ENCODE measurements around the gene COL18A1.

DNA sequence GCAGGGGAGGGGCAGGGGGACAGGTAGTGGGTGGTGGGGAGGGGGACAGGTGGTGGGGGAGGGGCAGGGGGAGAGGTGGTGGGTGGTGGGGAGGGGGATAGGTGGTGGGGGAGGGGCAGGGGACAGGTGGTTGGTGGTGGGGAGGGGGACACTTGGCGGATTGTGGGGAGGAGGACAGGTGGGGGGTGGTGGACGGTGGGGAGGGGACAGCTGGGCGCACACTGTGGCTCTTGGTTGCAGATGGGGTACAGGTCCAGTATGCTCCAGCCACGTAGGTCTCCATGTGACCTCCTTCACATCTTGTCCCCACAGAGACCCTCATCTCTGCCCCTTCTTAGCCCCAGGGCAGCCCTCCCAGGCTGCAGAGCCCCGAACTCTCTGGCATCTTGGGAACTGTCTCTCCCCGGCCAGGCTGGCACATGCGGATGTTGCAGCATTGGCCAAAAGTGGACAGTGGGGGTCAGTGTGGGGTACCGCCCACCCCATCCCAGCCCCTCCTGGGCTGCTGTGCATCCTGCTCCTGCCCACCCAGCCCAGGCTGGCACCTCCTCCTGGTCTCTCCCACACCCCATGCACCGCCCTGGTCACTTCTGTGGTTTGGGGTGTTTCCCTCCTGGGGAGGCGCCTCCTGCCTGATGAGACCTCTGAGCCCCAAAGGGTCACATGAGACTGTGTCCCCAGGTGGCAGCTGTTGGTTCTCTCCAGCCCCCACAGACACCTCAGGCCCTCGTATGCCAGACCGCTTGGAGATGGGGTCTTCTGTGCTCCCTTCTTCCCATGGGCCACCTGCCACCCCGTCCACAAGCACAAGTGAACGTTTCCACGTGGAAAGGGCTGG lies 144.9 kb downstream of the COL18A1 start:
- TF ChIP-seq PTTG1 (tag; IDR thresholded peaks at IDR 0.05; ENCODE audit: low read depth), result no peak
- TF ChIP-seq, protein P1, sequence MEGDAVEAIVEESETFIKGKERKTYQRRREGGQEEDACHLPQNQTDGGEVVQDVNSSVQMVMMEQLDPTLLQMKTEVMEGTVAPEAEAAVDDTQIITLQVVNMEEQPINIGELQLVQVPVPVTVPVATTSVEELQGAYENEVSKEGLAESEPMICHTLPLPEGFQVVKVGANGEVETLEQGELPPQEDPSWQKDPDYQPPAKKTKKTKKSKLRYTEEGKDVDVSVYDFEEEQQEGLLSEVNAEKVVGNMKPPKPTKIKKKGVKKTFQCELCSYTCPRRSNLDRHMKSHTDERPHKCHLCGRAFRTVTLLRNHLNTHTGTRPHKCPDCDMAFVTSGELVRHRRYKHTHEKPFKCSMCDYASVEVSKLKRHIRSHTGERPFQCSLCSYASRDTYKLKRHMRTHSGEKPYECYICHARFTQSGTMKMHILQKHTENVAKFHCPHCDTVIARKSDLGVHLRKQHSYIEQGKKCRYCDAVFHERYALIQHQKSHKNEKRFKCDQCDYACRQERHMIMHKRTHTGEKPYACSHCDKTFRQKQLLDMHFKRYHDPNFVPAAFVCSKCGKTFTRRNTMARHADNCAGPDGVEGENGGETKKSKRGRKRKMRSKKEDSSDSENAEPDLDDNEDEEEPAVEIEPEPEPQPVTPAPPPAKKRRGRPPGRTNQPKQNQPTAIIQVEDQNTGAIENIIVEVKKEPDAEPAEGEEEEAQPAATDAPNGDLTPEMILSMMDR (IDR thresholded peaks at IDR 0.05 in 2 of 3, conservative IDR thresholded peaks at IDR 0.05 in 1 of 3; ENCODE audit: insufficient read depth in 2 of 3, low read depth in 1 of 3, low read length in 3 of 3), result 0 out of 6 replicates have a peak, but pooled peaks of 1 of the 3 experiments have one; percentile 15
- TF ChIP-seq, protein P2, sequence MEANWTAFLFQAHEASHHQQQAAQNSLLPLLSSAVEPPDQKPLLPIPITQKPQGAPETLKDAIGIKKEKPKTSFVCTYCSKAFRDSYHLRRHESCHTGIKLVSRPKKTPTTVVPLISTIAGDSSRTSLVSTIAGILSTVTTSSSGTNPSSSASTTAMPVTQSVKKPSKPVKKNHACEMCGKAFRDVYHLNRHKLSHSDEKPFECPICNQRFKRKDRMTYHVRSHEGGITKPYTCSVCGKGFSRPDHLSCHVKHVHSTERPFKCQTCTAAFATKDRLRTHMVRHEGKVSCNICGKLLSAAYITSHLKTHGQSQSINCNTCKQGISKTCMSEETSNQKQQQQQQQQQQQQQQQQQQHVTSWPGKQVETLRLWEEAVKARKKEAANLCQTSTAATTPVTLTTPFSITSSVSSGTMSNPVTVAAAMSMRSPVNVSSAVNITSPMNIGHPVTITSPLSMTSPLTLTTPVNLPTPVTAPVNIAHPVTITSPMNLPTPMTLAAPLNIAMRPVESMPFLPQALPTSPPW (CRISPR knock-in tag; IDR thresholded peaks at IDR 0.05), result no peak
- TF ChIP-seq, protein P3, sequence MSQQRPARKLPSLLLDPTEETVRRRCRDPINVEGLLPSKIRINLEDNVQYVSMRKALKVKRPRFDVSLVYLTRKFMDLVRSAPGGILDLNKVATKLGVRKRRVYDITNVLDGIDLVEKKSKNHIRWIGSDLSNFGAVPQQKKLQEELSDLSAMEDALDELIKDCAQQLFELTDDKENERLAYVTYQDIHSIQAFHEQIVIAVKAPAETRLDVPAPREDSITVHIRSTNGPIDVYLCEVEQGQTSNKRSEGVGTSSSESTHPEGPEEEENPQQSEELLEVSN (IDR thresholded peaks at IDR 0.05; ENCODE audit: borderline replicate concordance in 1 of 2, extremely low read depth in 1 of 2, insufficient read depth in 1 of 2, insufficient read length in 1 of 2, low read depth in 1 of 2, low read length in 1 of 2, poor library complexity in 1 of 2, severe bottlenecking in 1 of 2), result no peak
- TF ChIP-seq EZH2 (IDR thresholded peaks at IDR 0.05; ENCODE audit: borderline replicate concordance, low read depth, low read length), result no peak
- no peak for TF ChIP-seq PHB (CRISPR knock-in tag; IDR thresholded peaks at IDR 0.05)
- TF ChIP-seq, protein P4, sequence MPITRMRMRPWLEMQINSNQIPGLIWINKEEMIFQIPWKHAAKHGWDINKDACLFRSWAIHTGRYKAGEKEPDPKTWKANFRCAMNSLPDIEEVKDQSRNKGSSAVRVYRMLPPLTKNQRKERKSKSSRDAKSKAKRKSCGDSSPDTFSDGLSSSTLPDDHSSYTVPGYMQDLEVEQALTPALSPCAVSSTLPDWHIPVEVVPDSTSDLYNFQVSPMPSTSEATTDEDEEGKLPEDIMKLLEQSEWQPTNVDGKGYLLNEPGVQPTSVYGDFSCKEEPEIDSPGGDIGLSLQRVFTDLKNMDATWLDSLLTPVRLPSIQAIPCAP (CRISPR knock-in tag; IDR thresholded peaks at IDR 0.05; ENCODE audit: borderline replicate concordance), result no peak
- TF ChIP-seq BHLHE40 (IDR thresholded peaks at IDR 0.05; ENCODE audit: low read length), result no peak
- no peak for TF ChIP-seq TEAD4 (IDR thresholded peaks at IDR 0.05; ENCODE audit: low read length)
- TF ChIP-seq TEAD4 (CRISPR knock-in tag; IDR thresholded peaks at IDR 0.05; ENCODE audit: borderline replicate concordance), result no peak
- TF ChIP-seq, protein P5, sequence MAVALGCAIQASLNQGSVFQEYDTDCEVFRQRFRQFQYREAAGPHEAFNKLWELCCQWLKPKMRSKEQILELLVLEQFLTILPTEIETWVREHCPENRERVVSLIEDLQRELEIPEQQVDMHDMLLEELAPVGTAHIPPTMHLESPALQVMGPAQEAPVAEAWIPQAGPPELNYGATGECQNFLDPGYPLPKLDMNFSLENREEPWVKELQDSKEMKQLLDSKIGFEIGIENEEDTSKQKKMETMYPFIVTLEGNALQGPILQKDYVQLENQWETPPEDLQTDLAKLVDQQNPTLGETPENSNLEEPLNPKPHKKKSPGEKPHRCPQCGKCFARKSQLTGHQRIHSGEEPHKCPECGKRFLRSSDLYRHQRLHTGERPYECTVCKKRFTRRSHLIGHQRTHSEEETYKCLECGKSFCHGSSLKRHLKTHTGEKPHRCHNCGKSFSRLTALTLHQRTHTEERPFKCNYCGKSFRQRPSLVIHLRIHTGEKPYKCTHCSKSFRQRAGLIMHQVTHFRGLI (CRISPR knock-in tag; IDR thresholded peaks at IDR 0.05), result no peak
- TF ChIP-seq SMARCA4 (IDR thresholded peaks at IDR 0.05), result no peak
- TF ChIP-seq, protein P6, sequence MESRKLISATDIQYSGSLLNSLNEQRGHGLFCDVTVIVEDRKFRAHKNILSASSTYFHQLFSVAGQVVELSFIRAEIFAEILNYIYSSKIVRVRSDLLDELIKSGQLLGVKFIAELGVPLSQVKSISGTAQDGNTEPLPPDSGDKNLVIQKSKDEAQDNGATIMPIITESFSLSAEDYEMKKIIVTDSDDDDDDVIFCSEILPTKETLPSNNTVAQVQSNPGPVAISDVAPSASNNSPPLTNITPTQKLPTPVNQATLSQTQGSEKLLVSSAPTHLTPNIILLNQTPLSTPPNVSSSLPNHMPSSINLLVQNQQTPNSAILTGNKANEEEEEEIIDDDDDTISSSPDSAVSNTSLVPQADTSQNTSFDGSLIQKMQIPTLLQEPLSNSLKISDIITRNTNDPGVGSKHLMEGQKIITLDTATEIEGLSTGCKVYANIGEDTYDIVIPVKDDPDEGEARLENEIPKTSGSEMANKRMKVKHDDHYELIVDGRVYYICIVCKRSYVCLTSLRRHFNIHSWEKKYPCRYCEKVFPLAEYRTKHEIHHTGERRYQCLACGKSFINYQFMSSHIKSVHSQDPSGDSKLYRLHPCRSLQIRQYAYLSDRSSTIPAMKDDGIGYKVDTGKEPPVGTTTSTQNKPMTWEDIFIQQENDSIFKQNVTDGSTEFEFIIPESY (CRISPR knock-in tag; IDR thresholded peaks at IDR 0.05), result no peak
- no peak for TF ChIP-seq SIN3A (IDR thresholded peaks at IDR 0.05; ENCODE audit: borderline replicate concordance in 2 of 2, control insufficient read depth in 1 of 2, low read depth in 2 of 2, low read length in 2 of 2)
- TF ChIP-seq TRIM28 (IDR thresholded peaks at IDR 0.05), result no peak
